ENCODE measurements around the gene SLC25A1. TPM values are rescaled to one million over a fixed set of nuclear protein-coding genes. Genes with fewer than 3 reads are reported as not detected.

SLC25A1 gene
- total and polyA plus RNA-seq, 7 donors: 7.3 to 23.1 (median 10.8) TPM

- no peak for DNase-seq
- TF ChIP-seq, protein P1, sequence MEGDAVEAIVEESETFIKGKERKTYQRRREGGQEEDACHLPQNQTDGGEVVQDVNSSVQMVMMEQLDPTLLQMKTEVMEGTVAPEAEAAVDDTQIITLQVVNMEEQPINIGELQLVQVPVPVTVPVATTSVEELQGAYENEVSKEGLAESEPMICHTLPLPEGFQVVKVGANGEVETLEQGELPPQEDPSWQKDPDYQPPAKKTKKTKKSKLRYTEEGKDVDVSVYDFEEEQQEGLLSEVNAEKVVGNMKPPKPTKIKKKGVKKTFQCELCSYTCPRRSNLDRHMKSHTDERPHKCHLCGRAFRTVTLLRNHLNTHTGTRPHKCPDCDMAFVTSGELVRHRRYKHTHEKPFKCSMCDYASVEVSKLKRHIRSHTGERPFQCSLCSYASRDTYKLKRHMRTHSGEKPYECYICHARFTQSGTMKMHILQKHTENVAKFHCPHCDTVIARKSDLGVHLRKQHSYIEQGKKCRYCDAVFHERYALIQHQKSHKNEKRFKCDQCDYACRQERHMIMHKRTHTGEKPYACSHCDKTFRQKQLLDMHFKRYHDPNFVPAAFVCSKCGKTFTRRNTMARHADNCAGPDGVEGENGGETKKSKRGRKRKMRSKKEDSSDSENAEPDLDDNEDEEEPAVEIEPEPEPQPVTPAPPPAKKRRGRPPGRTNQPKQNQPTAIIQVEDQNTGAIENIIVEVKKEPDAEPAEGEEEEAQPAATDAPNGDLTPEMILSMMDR (IDR thresholded peaks at IDR 0.05): no peak
- intact Hi-C loops (cut with DNase I): no loop called here
- ATAC-seq: no peak
- Histone ChIP-seq H3K27ac (no peak overlapping the region), H3K27me3 (ENCODE audit: insufficient read depth in 3 of 3, low read length in 2 of 3) (no peaks in the 10 kb centered on the region), H3K9me3 (no peaks in the 10 kb centered on the region), H3K4me3 (no peak overlapping the region), H3K36me3 (ENCODE audit: insufficient read depth in 1 of 2, low read depth in 1 of 2) (peaks cover 0 to 100% of the 10 kb centered on the region in 2 donors), H3K4me1 (peaks cover 22% of the 10 kb centered on the region)
- WGBS, 3 donors: 95 to 100% (median 96%) methylated on average over 1 of the region's 1 CpG
These were observed 33.9 kb upstream of the SLC25A1 start for GRCh38 chr22:19212302-19212870.

DNA sequence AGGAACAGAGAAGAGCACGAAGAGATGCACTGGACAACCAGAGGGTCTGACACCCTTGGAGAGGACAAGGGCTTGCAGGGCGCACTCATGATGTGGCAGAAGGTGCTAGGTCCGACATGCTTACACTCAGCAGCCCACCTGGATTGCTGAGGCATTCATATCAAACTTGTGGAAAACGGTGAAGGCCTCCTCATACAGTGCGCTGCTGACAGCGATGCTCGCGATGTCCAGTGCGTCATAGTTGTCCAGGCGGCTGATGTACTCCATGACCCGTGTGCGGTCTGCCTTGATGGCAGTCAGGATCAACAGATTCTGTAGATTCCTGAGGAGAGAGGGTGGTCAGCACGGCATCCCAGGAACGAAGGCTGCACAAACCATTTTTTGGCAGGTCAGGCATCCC lies 31.7 kb upstream of the SLC25A1 start:
- Histone ChIP-seq H3K27me3 (ENCODE audit: insufficient read depth in 3 of 3, low read length in 2 of 3) (no peaks in the 10 kb centered on the region), H3K27ac (no peak overlapping the region), H3K4me3 (no peak overlapping the region), H3K9me3 (no peaks in the 10 kb centered on the region), H3K36me3 (ENCODE audit: insufficient read depth in 1 of 2, low read depth in 1 of 2) (peaks cover 0 to 100% of the 10 kb centered on the region in 2 donors), H3K4me1 (peaks cover 5% of the 10 kb centered on the region)
- ATAC-seq: no peak
- WGBS, 3 donors: 95 to 96% (median 96%) methylated on average over 14 of the region's 14 CpGs
- TF ChIP-seq, protein P1 (IDR thresholded peaks at IDR 0.05): no peak
- DNase-seq: no peak
- intact Hi-C loops (cut with DNase I): no loop called here

DNA sequence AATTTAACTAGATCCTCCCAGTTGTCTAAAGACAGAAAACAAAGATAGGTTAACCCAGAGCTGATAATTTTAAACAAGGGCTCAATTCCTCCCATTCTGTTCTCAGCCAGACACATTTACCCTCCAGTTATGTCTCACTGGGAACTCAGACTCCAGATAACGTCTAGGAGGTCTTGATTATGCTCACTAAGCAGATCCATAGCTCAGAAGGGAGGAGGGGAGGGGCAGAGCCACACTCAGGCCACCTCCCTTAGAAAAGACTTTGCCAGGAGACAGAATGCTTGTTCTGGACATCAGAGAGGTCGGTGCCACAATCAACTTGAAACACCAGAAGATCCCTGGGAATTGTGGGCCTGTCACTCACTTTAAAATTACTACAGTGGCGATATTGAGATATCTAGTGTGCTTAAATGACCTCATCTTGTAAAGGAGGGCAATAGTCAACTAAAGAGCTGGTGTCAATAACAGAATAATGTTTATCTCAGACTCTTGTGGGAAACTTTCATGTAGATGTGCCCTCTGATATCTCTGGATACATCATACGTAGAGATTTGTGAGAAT lies 29.8 kb upstream of the SLC25A1 start:
- 67 to 74% (median 71%) methylated on average over 4 of the region's 4 CpGs for WGBS, 3 donors
- intact Hi-C loops (cut with DNase I): no loop called here
- H3K4me1 ChIP-seq: no peaks in the 10 kb centered on the region
- H3K36me3 ChIP-seq (ENCODE audit: insufficient read depth in 1 of 2, low read depth in 1 of 2): peaks cover 0 to 99% of the 10 kb centered on the region in 2 donors
- DNase-seq (no peak), ATAC-seq (no peak)
- no peaks in the 10 kb centered on the region for H3K27me3 ChIP-seq (ENCODE audit: insufficient read depth in 3 of 3, low read length in 2 of 3)
- TF ChIP-seq, protein P1 (IDR thresholded peaks at IDR 0.05): no peak
- no peak overlapping the region for H3K27ac ChIP-seq
- H3K4me3 ChIP-seq: no peak overlapping the region
- H3K9me3 ChIP-seq: no peaks in the 10 kb centered on the region

DNA sequence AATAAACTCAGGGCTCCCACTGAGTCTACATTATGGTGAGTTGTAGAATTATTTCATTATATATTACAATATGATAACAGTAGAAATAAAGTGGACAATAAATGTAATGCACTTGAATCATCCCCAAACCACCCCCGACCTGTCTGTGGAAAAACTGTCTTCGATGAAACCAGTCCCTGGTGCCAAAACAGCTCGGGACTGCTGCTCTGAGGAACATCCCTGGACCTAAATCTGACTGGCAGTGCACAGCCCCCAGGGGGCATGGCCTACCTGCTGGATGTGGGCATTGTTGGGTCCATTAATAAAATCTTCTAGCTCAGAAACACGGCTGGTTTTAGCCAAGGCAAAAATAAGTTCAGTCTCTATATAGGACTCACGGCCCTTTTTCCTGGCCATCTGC lies 29.3 kb upstream of the SLC25A1 start:
- H3K4me3 ChIP-seq: no peak overlapping the region
- no peaks in the 10 kb centered on the region for H3K9me3 ChIP-seq
- peak in 1 of 2 donors; percentile 3 for DNase-seq
- TF ChIP-seq, protein P1 (IDR thresholded peaks at IDR 0.05): no peak
- H3K27ac ChIP-seq: no peak overlapping the region
- no peaks in the 10 kb centered on the region for H3K4me1 ChIP-seq
- 71 to 85% (median 78%) methylated on average over 5 of the region's 5 CpGs for WGBS, 3 donors
- intact Hi-C loops (cut with DNase I): no loop called here
- H3K36me3 ChIP-seq (ENCODE audit: insufficient read depth in 1 of 2, low read depth in 1 of 2): peaks cover 0 to 99% of the 10 kb centered on the region in 2 donors
- no peak for ATAC-seq
- no peaks in the 10 kb centered on the region for H3K27me3 ChIP-seq (ENCODE audit: insufficient read depth in 3 of 3, low read length in 2 of 3)

DNA sequence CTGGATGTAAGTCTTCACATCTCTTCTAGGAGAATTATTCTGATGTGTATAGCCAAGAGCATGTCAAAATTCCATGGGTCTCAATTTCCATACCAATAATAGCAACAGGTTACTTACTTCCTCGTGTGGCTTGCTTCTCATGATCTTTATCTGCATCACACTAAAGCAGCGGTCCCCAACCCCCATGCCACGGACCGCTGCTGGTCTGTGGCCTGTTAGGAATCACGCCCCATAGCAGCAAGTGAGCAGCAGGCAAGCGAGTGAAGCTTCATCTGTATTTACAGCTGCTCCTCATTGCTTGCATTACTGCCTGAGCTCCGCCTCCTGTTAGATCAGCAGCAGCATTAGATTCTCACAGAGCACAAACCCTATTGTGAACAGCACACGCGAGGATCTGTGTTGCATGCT lies 28.9 kb upstream of the SLC25A1 start:
- Histone ChIP-seq H3K36me3 (ENCODE audit: insufficient read depth in 1 of 2, low read depth in 1 of 2) (peaks cover 0 to 98% of the 10 kb centered on the region in 2 donors), H3K4me3 (no peak overlapping the region), H3K27me3 (ENCODE audit: insufficient read depth in 3 of 3, low read length in 2 of 3) (no peaks in the 10 kb centered on the region), H3K9me3 (no peaks in the 10 kb centered on the region), H3K4me1 (no peaks in the 10 kb centered on the region), H3K27ac (no peak overlapping the region)
- TF ChIP-seq, protein P1 (IDR thresholded peaks at IDR 0.05): no peak
- intact Hi-C loops (cut with DNase I): no loop called here
- 75 to 80% (median 78%) methylated on average over 9 of the region's 9 CpGs for WGBS, 3 donors
- ATAC-seq (no peak), DNase-seq (peak in 1 of 2 donors; percentile 24)

Data from psoas muscle (tissue), 8 donors.